SK-N-SH treated with all-trans-retinoic acid at 6 μM for 48 hours (cell line): Measurements from ENCODE around the gene SAYSD1.

Experiments used
- ATAC-seq: fragments of 200-7000 bp; cut with Tn5 transposase; 3 replicates; pipeline ENCODE4 v1.9.1; 2020; ENCODE audit warnings: mild to moderate bottlenecking, moderate library complexity
- ARNTL ChIP-seq: fragments of 450-650 bp; formaldehyde crosslinking; IDR thresholded peaks from 2 replicates; pipeline ENCODE4 v1.5.0; 2020; ENCODE audit warnings: low read depth, mild to moderate bottlenecking, moderate library complexity, borderline replicate concordance
- BACH2 ChIP-seq: fragments of 250-450 bp; sonication (Bioruptor Pico); IDR thresholded peaks from 2 replicates; pipeline ENCODE4 v1.9.0; 2021; ENCODE audit warnings: mild to moderate bottlenecking, borderline replicate concordance
- CREB5 ChIP-seq: fragments of 250-450 bp; sonication (Bioruptor Pico); IDR thresholded peaks from 2 replicates; pipeline ENCODE4 v1.5.1; 2020; ENCODE audit warnings: low read depth, mild to moderate bottlenecking, moderate library complexity
- CSDC2 ChIP-seq: fragments of 250-450 bp; sonication (Bioruptor Pico); IDR thresholded peaks from 2 replicates; pipeline ENCODE4 v1.5.0; 2020; ENCODE audit warnings: mild to moderate bottlenecking, moderate library complexity
- CSRNP3 ChIP-seq: fragments of 250-450 bp; sonication (Bioruptor Pico); IDR thresholded peaks from 2 replicates; pipeline ENCODE4 v1.5.1; 2021; ENCODE audit warnings: mild to moderate bottlenecking, moderate library complexity
- ESRRG ChIP-seq: fragments of 250-450 bp; sonication (Bioruptor Pico); IDR thresholded peaks from 2 replicates; pipeline ENCODE4 v1.6.1; 2021; ENCODE audit warnings: mild to moderate bottlenecking
- GLIS3 ChIP-seq: fragments of 250-450 bp; sonication (Bioruptor Pico); IDR thresholded peaks from 2 replicates; pipeline ENCODE4 v1.5.0; 2020; ENCODE audit warnings: mild to moderate bottlenecking, moderate library complexity
- ISL1 ChIP-seq: fragments of 250-450 bp; sonication (Bioruptor Pico); IDR thresholded peaks from 2 replicates; pipeline ENCODE4 v2.1.2; 2022; ENCODE audit warnings: mild to moderate bottlenecking, moderate library complexity
- PATZ1 ChIP-seq: fragments of 250-450 bp; sonication (Bioruptor Pico); IDR thresholded peaks from 2 replicates; pipeline ENCODE4 v1.8.0; 2020; ENCODE audit warnings: mild to moderate bottlenecking, moderate library complexity, borderline replicate concordance
- POU6F1 ChIP-seq: fragments of 250-450 bp; sonication (Bioruptor Pico); IDR thresholded peaks from 2 replicates; pipeline ENCODE4 v1.8.0; 2021; ENCODE audit warnings: low read depth, mild to moderate bottlenecking, moderate library complexity, borderline replicate concordance
- PPARA ChIP-seq: fragments of 250-450 bp; sonication (Bioruptor Pico); IDR thresholded peaks from 2 replicates; pipeline ENCODE4 v1.5.0; 2020; ENCODE audit warnings: mild to moderate bottlenecking, borderline replicate concordance
- RARB ChIP-seq: fragments of 250-450 bp; sonication (Bioruptor Pico); IDR thresholded peaks from 2 replicates; pipeline ENCODE4 v1.8.0; 2021; ENCODE audit warnings: mild to moderate bottlenecking, moderate library complexity
- TCF4 ChIP-seq: fragments of 250-450 bp; sonication (Bioruptor Pico); IDR thresholded peaks from 2 replicates; pipeline ENCODE4 v1.8.0; 2021; ENCODE audit warnings: mild to moderate bottlenecking, moderate library complexity, borderline replicate concordance
- TOX ChIP-seq: fragments of 250-450 bp; sonication (Bioruptor Pico); IDR thresholded peaks from 2 replicates; pipeline ENCODE4 v1.8.0; 2021; ENCODE audit warnings: mild to moderate bottlenecking, moderate library complexity, borderline replicate concordance
- TSHZ2 ChIP-seq: fragments of 250-450 bp; sonication (Bioruptor Pico); IDR thresholded peaks from 2 replicates; pipeline ENCODE4 v1.5.0; 2020; ENCODE audit warnings: mild to moderate bottlenecking, moderate library complexity
- ZFP3 ChIP-seq: fragments of 250-450 bp; sonication (Bioruptor Pico); IDR thresholded peaks from 2 replicates; pipeline ENCODE4 v1.5.0; 2020; ENCODE audit warnings: mild to moderate bottlenecking, moderate library complexity
- ZFP30 ChIP-seq: fragments of 450-650 bp; formaldehyde crosslinking; IDR thresholded peaks from 2 replicates; pipeline ENCODE4 v1.5.0; 2022; ENCODE audit warnings: mild to moderate bottlenecking, moderate library complexity
- ZNF565 ChIP-seq: fragments of 450-650 bp; formaldehyde crosslinking; conservative IDR thresholded peaks from 2 replicates; pipeline ENCODE4 v1.5.0; 2020; ENCODE audit warnings: low read depth, mild to moderate bottlenecking, moderate library complexity
- ZNF70 ChIP-seq: fragments of 450-650 bp; formaldehyde crosslinking; IDR thresholded peaks from 2 replicates; pipeline ENCODE4 v1.5.0; 2020; ENCODE audit warnings: mild to moderate bottlenecking, moderate library complexity
- ZNF8 ChIP-seq: fragments of 450-650 bp; formaldehyde crosslinking; IDR thresholded peaks from 2 replicates; pipeline ENCODE4 v1.5.0; 2020; ENCODE audit warnings: mild to moderate bottlenecking, moderate library complexity

Gene SAYSD1

GRCh38 chr6:39068391-39068790 lies 46.6 kb downstream of the SAYSD1 start (continued):
- TF ChIP-seq PATZ1 (CRISPR knock-in tag) (no peak), ZNF565 (CRISPR knock-in tag) (no peak), CSDC2 (CRISPR knock-in tag) (no peak)

- TF ChIP-seq GLIS3 (CRISPR knock-in tag) = no peak
- no peak for TF ChIP-seq RARB
- TF ChIP-seq ARNTL (CRISPR knock-in tag) = no peak
- TF ChIP-seq TOX (CRISPR knock-in tag) = no peak
- no peak for TF ChIP-seq ISL1 (CRISPR knock-in tag)
- TF ChIP-seq, all 23 proteins: peak for 0
- no peak for ATAC-seq
Measured at GRCh38 chr6:39065561-39065960, 49.4 kb downstream of the SAYSD1 start.

GRCh38 chr6:39063526-39063925 lies 51.5 kb downstream of the SAYSD1 start:
- TF ChIP-seq PPARA (CRISPR knock-in tag) (no peak), ISL1 (CRISPR knock-in tag) (no peak), ARNTL (CRISPR knock-in tag) (no peak), TCF4 (CRISPR knock-in tag) (no peak), TSHZ2 (no peak), ZNF8 (CRISPR knock-in tag) (no peak), ZNF565 (CRISPR knock-in tag) (no peak), ZNF70 (CRISPR knock-in tag) (no peak), CSDC2 (CRISPR knock-in tag) (no peak), RARB (no peak), PATZ1 (CRISPR knock-in tag) (no peak), POU6F1 (CRISPR knock-in tag) (no peak), TOX (CRISPR knock-in tag) (no peak), ZFP3 (CRISPR knock-in tag) (no peak), ESRRG (CRISPR knock-in tag) (no peak), ZFP30 (CRISPR knock-in tag) (no peak)
- no peak for ATAC-seq

GRCh38 chr6:39062014-39062740 lies 52.8 kb downstream of the SAYSD1 start:
- TF ChIP-seq TCF4 (CRISPR knock-in tag) (peak; percentile 31; the same call in 1 of the 2 replicates), ZNF565 (CRISPR knock-in tag) (no peak)

GRCh38 chr6:39061588-39061987 lies 53.4 kb downstream of the SAYSD1 start:
- ATAC-seq = no peak
- no peak for TF ChIP-seq ISL1 (CRISPR knock-in tag)
- TF ChIP-seq ARNTL (CRISPR knock-in tag) = no peak
- TF ChIP-seq TCF4 (CRISPR knock-in tag) = no peak
- TF ChIP-seq ZNF565 (CRISPR knock-in tag) = no peak
- no peak for TF ChIP-seq CSRNP3
- no peak for TF ChIP-seq ESRRG (CRISPR knock-in tag)
- no peak for TF ChIP-seq ZFP3 (CRISPR knock-in tag)
- no peak for TF ChIP-seq TOX (CRISPR knock-in tag)
- TF ChIP-seq BACH2 = no peak
- no peak for TF ChIP-seq RARB
- no peak for TF ChIP-seq CREB5

More at GRCh38 chr6:39062014-39062740, 52.8 kb downstream of the SAYSD1 start:
- ATAC-seq = no peak; the same call in 2 of the 3 replicates
